HCT116 (cell line): ENCODE measurements around the gene SSH2. TPM values are rescaled to one million over a fixed set of nuclear protein-coding genes. Genes with fewer than 3 reads are reported as not detected.

Source experiments
- ATAC-seq: fragments of 200-7000 bp; cut with Tn5 transposase; 2 replicates; pipeline ENCODE4 v1.9.1; 2020; ENCODE audit warnings: mild to moderate bottlenecking, moderate library complexity
- BruUV-seq: library from RNA; stranded (reverse); fragments of 400-500 nt; replicated peaks from 2 replicates; lab custom pipeline; 2021; lab: Mats Ljungman, UMichigan
- CTCF ChIA-PET: fragments of 300-600 bp; sonication (Branson Sonifier 250); formaldehyde crosslinking; loops from one replicate; lab custom pipeline; 2021; ENCODE audit warnings: antibody characterized with exemption; lab: Charles Lee
- POLR2A ChIA-PET: fragments of 300-600, 350-600 bp; sonication (Branson Sonifier 250); formaldehyde crosslinking; loops from one replicate; lab custom pipeline; 2021; ENCODE audit warnings: antibody characterized with exemption; lab: Charles Lee
- RAD21 ChIA-PET, 2 experiments: fragments of 300-600 bp; sonication (Branson Sonifier 250); formaldehyde crosslinking; loops; one replicate each; lab custom pipeline; 2023; ENCODE audit warnings: low total read pairs in 2 of 2; ENCODE audit not compliant: uncharacterized antibody in 2 of 2, unreplicated experiment in 2 of 2, low non-redundant PET in 1 of 2; lab: Charles Lee
- DNase-seq: peaks from one replicate; pipeline ENCODE4 v3.0.0-alpha.2; 2010; ENCODE audit warnings: low read depth, low spot score
- H2AFZ ChIP-seq: fragments of 200-600 bp; shearing (Covaris generic), sonication (generic); 2 replicates; pipeline ENCODE4 v1.6.1; 2017; ENCODE audit warnings: low read depth, mixed run types, mixed read lengths, antibody characterized with exemption, low read length; ENCODE audit not compliant: poor library complexity, severe bottlenecking
- H3K27ac ChIP-seq: 2 replicates; pipeline ENCODE4 v1.5.1; 2012; ENCODE audit warnings: low read depth, low read length
- H3K27me3 ChIP-seq: fragments of 200-600 bp; sonication (generic); 2 replicates; pipeline ENCODE4 v1.6.1; 2016; ENCODE audit warnings: mixed run types, low read length, mixed read lengths; ENCODE audit not compliant: insufficient read depth
- H3K36me3 ChIP-seq, 2 experiments: fragments of 200-500 bp in 1 of 2; fragments of 200-600 bp in 1 of 2; sonication (Bioruptor generic) in 1 of 2; sonication (generic) in 1 of 2; 2 replicates each; pipeline versions ENCODE4 v1.5.1 to v1.6.1; 2014 to 2016; ENCODE audit warnings: low read length in 2 of 2, inconsistent platforms in 1 of 2, mixed read lengths in 1 of 2, mixed run types in 1 of 2; ENCODE audit not compliant: insufficient read depth in 2 of 2, control insufficient read depth in 1 of 2
- H3K4me1 ChIP-seq, 2 experiments: fragments of 200-600 bp in 1 of 2; sonication (generic) in 1 of 2; 2 replicates each; pipeline versions ENCODE4 v1.5.1 to v1.6.1; 2012 to 2017; ENCODE audit warnings: low read length in 2 of 2, inconsistent platforms in 1 of 2, mild to moderate bottlenecking in 1 of 2, mixed read lengths in 1 of 2, mixed run types in 1 of 2, moderate library complexity in 1 of 2; ENCODE audit not compliant: insufficient read depth in 2 of 2, control insufficient read depth in 1 of 2
- H3K4me2 ChIP-seq: fragments of 200-600 bp; sonication (generic); 2 replicates; pipeline ENCODE4 v1.6.1; 2017; ENCODE audit warnings: mixed run types, low read length, mixed read lengths
- H3K4me3 ChIP-seq, 2 experiments: fragments of 200-600 bp in 1 of 2; sonication (generic) in 1 of 2; replicated peaks in 1 of 2; 2 replicates each; pipeline ENCODE4 v1.5.1; 2011 to 2016; ENCODE audit warnings: low read length in 2 of 2, control low read depth in 1 of 2, low read depth in 1 of 2, mild to moderate bottlenecking in 1 of 2, mixed read lengths in 1 of 2, mixed run types in 1 of 2
- H3K79me2 ChIP-seq: fragments of 200-600 bp; sonication (generic); 2 replicates; pipeline ENCODE4 v1.6.1; 2017; ENCODE audit warnings: mild to moderate bottlenecking, mixed run types, low read length, moderate library complexity, mixed read lengths; ENCODE audit not compliant: insufficient read depth
- H3K9ac ChIP-seq: fragments of 200-600 bp; sonication (generic); 2 replicates; pipeline ENCODE4 v1.6.1; 2016; ENCODE audit warnings: low read length, mixed read lengths
- H3K9me2 ChIP-seq: fragments of 200-600 bp; sonication (generic), shearing (Covaris generic); 2 replicates; pipeline ENCODE4 v1.6.1; 2017; ENCODE audit warnings: mixed run types, mild to moderate bottlenecking, moderate library complexity; ENCODE audit not compliant: insufficient read depth
- H3K9me3 ChIP-seq, 2 experiments: fragments of 200-500 bp in 1 of 2; fragments of 200-600 bp in 1 of 2; sonication (Bioruptor generic) in 1 of 2; sonication (generic) in 1 of 2; 2 replicates each; pipeline ENCODE4 v1.6.1; 2014 to 2017; ENCODE audit warnings: low read length in 2 of 2, mixed read lengths in 2 of 2, inconsistent platforms in 1 of 2, low read depth in 1 of 2, mild to moderate bottlenecking in 1 of 2, mixed run types in 1 of 2, moderate library complexity in 1 of 2; ENCODE audit not compliant: control insufficient read depth in 1 of 2, insufficient read depth in 1 of 2
- H4K20me1 ChIP-seq: fragments of 200-600 bp; sonication (generic), shearing (Covaris generic); 2 replicates; pipeline ENCODE4 v1.6.1; 2017; ENCODE audit warnings: mixed run types, mild to moderate bottlenecking, moderate library complexity; ENCODE audit not compliant: insufficient read depth
- CBX3 ChIP-seq: IDR thresholded peaks from 2 replicates; pipeline ENCODE4 v1.6.1; 2012; ENCODE audit warnings: low read depth
- EZH2 ChIP-seq: fragments of 200-600 bp; sonication (generic); IDR thresholded peaks from 2 replicates; pipeline ENCODE4 v1.6.1; 2017; ENCODE audit warnings: antibody characterized with exemption, mixed run types
- FOSL1 ChIP-seq: IDR thresholded peaks from 2 replicates; pipeline ENCODE4 v1.6.1; 2012; ENCODE audit warnings: low read depth
- JUND ChIP-seq: IDR thresholded peaks from 2 replicates; pipeline ENCODE4 v1.6.1; 2012
- SIN3A ChIP-seq: IDR thresholded peaks from 2 replicates; pipeline ENCODE4 v1.6.1; 2012; ENCODE audit warnings: low read depth
- SRF ChIP-seq: IDR thresholded peaks from 2 replicates; pipeline ENCODE4 v1.6.1; 2012; ENCODE audit warnings: low read depth
- TCF7L2 ChIP-seq: IDR thresholded peaks from 2 replicates; pipeline ENCODE4 v1.7.0; 2011; ENCODE audit warnings: borderline replicate concordance, inconsistent platforms; ENCODE audit not compliant: insufficient read depth, insufficient read length; ENCODE audit errors: extremely low read depth
- intact Hi-C: fragments of 100-400 bp; cut with micrococcal nuclease; formaldehyde crosslinking; loops from 2 replicates; pipeline ENCODE4 v1.10.0; 2022
- total RNA-seq: library from RNA; stranded (reverse); gene quantifications from one replicate; pipeline ENCODE4 v1.2.1, GENCODE V29; 2021; ENCODE audit not compliant: unreplicated experiment
- TF ChIP-seq, protein P1 (sequence below): IDR thresholded peaks from 2 replicates; pipeline ENCODE4 v1.6.1; 2012; ENCODE audit warnings: low read depth
- TF ChIP-seq, protein P2 (sequence below): IDR thresholded peaks from 2 replicates; pipeline ENCODE4 v1.6.1; 2012
- TF ChIP-seq, protein P3 (sequence below), 3 experiments: fragments of 200-600 bp in 1 of 3; sonication (generic) in 1 of 3; IDR thresholded peaks in 2 of 3; conservative IDR thresholded peaks in 1 of 3; 2 replicates each; pipeline ENCODE4 v1.5.1; 2012 to 2017; ENCODE audit warnings: low read depth in 2 of 3, low read length in 2 of 3, antibody characterized with exemption in 1 of 3, borderline replicate concordance in 1 of 3, control low read depth in 1 of 3, mild to moderate bottlenecking in 1 of 3, mixed read lengths in 1 of 3, mixed run types in 1 of 3, moderate library complexity in 1 of 3; ENCODE audit not compliant: insufficient read depth in 1 of 3

Gene SSH2
- total RNA-seq, 1 experiment from 2014 or later: 17.0 TPM

DNA sequence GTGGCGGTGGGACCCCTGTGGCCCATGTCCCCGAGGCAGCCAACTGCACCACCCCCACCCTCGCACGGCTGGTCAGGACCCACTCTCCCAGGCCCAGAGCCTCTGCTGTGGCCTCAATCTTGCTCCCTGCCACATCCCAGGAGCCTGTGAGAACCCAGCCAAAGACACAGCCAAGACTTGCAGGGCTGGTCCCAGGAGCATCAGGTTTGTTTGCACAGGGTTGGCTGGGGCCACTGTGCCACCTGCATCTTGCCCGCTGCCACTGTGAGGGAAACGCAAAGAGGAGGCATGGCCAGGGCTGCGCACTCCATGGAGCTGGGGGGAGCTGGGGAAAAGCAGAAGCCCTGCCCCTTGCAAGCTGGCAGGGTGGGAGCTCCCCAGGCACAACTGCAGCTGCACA lies 92.5 kb downstream of the SSH2 start (continued):
- TF ChIP-seq, protein P1, sequence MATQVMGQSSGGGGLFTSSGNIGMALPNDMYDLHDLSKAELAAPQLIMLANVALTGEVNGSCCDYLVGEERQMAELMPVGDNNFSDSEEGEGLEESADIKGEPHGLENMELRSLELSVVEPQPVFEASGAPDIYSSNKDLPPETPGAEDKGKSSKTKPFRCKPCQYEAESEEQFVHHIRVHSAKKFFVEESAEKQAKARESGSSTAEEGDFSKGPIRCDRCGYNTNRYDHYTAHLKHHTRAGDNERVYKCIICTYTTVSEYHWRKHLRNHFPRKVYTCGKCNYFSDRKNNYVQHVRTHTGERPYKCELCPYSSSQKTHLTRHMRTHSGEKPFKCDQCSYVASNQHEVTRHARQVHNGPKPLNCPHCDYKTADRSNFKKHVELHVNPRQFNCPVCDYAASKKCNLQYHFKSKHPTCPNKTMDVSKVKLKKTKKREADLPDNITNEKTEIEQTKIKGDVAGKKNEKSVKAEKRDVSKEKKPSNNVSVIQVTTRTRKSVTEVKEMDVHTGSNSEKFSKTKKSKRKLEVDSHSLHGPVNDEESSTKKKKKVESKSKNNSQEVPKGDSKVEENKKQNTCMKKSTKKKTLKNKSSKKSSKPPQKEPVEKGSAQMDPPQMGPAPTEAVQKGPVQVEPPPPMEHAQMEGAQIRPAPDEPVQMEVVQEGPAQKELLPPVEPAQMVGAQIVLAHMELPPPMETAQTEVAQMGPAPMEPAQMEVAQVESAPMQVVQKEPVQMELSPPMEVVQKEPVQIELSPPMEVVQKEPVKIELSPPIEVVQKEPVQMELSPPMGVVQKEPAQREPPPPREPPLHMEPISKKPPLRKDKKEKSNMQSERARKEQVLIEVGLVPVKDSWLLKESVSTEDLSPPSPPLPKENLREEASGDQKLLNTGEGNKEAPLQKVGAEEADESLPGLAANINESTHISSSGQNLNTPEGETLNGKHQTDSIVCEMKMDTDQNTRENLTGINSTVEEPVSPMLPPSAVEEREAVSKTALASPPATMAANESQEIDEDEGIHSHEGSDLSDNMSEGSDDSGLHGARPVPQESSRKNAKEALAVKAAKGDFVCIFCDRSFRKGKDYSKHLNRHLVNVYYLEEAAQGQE: no peak
- TF ChIP-seq, protein P2, sequence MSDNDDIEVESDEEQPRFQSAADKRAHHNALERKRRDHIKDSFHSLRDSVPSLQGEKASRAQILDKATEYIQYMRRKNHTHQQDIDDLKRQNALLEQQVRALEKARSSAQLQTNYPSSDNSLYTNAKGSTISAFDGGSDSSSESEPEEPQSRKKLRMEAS: no peak
- TF ChIP-seq SIN3A (no peak), EZH2 (no peak), JUND (no peak), CBX3 (no peak)

DNA sequence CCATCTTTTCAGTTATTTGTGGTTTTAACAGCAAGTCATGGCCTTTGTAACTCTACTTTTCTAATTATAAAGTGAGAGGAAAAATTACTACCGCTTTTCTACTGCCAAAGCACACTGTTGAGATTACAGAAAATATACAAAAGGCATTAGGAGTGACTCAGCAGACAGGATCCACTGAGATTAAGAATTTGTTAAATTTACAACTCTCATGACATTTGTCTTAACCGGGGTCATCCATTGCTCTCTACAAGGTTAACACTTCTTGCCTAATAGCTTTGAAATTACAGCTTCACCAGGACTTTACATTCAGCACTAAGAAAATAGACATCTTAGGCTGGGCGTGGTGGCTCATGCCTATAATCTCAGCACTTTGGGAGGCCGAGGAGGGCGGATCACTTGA lies 93.4 kb downstream of the SSH2 start:
- ChIA-PET RAD21 (no interaction called here), POLR2A (no interaction called here), CTCF (interaction anchor here (0.9 kb wide), 1 partner anchor 95 kb away, joined by 4 read pairs; no protein-coding TSS in a partner anchor)
- H3K4me3 ChIP-seq: no peak overlapping the region
- no peak overlapping the region for H3K27ac ChIP-seq
- H3K4me2 ChIP-seq: no peak overlapping the region
- no peaks in the 10 kb centered on the region for H3K79me2 ChIP-seq
- ATAC-seq (no peak), DNase-seq (no peak)
- no peaks in the 10 kb centered on the region for H3K36me3 ChIP-seq
- no TSS peak for BruUV-seq
- H3K9me3 ChIP-seq: no peaks in the 10 kb centered on the region
- intact Hi-C loops: no loop called here
- no peak overlapping the region for H2AFZ ChIP-seq
- H3K9ac ChIP-seq: no peak overlapping the region
- no peaks in the 10 kb centered on the region for H3K9me2 ChIP-seq
- H4K20me1 ChIP-seq: no peaks in the 10 kb centered on the region
- no peak for TF ChIP-seq FOSL1
- no peak for TF ChIP-seq TCF7L2
- TF ChIP-seq, protein P3, sequence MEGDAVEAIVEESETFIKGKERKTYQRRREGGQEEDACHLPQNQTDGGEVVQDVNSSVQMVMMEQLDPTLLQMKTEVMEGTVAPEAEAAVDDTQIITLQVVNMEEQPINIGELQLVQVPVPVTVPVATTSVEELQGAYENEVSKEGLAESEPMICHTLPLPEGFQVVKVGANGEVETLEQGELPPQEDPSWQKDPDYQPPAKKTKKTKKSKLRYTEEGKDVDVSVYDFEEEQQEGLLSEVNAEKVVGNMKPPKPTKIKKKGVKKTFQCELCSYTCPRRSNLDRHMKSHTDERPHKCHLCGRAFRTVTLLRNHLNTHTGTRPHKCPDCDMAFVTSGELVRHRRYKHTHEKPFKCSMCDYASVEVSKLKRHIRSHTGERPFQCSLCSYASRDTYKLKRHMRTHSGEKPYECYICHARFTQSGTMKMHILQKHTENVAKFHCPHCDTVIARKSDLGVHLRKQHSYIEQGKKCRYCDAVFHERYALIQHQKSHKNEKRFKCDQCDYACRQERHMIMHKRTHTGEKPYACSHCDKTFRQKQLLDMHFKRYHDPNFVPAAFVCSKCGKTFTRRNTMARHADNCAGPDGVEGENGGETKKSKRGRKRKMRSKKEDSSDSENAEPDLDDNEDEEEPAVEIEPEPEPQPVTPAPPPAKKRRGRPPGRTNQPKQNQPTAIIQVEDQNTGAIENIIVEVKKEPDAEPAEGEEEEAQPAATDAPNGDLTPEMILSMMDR (IDR thresholded peaks at IDR 0.05 in 2 of 3, conservative IDR thresholded peaks at IDR 0.05 in 1 of 3; ENCODE audit: borderline replicate concordance in 1 of 3, insufficient read depth in 1 of 3, low read depth in 2 of 3, low read length in 2 of 3): no peak
- TF ChIP-seq SRF: no peak
- peaks cover 0 to 6% of the 10 kb centered on the region in 2 experiments; a peak in 1 of 4 replicates for H3K4me1 ChIP-seq
- H3K27me3 ChIP-seq: no peaks in the 10 kb centered on the region
